ENCODE data around the gene EN1. TPM values are rescaled to one million over a fixed set of nuclear protein-coding genes. Genes with fewer than 3 reads are reported as not detected.

EN1 gene
- total RNA-seq (2021; ENCODE audit: unreplicated experiment) (0.26 TPM), Bru-seq, nascent RNA (percentile 13 among the genes with signal in this experiment), BruChase-seq, experiment 1, labeled RNA remaining after a 2-hour chase (percentile 25 among the genes with signal in this experiment), BruChase-seq, experiment 2, labeled RNA remaining after a 6-hour chase (not detected)
- 0.41 TPM for polyA plus RNA-seq (2012; ENCODE audit: insufficient read length)
- long read RNA-seq, partial matches to known transcripts: 0 of 1 reads
- long read RNA-seq, other reads (novel, unspliced or antisense): 0 of 1 reads

DNA sequence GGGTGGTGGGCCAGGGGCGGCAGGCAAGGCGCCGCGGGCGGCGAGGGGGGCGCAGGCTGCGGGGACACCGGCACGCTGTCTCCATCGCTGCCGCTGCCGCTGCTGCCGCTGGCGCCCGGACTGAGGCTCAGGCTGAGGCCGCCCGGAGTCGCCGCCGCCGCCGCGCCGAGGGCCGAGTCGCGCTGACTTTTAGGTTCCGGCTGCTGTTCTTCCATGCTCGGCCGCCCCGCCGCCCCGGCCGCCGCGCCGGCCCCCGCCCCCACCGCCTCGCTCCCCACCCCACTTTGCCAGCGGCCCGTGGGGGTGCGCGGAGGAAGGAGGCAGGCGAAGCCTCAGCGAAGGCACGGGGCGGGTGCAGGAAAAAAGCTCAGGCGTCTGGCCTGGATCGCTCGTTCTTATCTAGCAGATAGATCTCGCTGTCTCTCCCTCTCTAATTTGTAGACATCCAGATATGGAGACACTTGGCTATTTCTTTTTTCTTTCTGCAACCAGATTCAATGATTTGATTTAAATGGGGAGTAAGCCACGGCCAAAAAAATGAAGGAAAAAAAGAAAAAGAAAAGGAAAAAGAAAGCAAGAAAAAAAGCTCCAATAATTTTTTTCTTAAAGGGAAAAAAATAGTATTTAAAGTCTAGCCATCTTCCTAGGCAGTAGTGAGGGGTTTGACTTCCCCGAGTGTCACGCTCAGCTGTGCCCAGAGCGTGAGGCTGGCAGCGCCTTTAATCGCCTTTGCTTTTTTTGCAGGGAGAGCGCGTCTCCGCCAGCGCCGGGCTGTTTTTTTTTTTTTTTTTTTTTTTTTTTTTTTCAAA, at the start of gene EN1:
EN1 (minus strand) TSS at position 696 of the 809 bp plus-strand sequence; CDS start at position 215, 481 bp downstream.
- Histone ChIP-seq H3K36me3 (ENCODE audit: control insufficient read depth, insufficient read depth, low read length) (no peaks in the 10 kb centered on the region), H3K4me1 (ENCODE audit: control insufficient read depth, insufficient read depth, low read length) (no peaks in the 10 kb centered on the region; the same call in 1 of the 2 replicates), H3K27ac (ENCODE audit: low read length) (no peak within 1 kb of the TSS), H3K27me3 (ENCODE audit: control insufficient read depth, insufficient read depth, low read length) (peaks cover 7% of the 10 kb centered on the region; the same call in 1 of the 2 replicates), H3K9me3 (ENCODE audit: control insufficient read depth, insufficient read depth, low read depth, low read length) (no peaks in the 10 kb centered on the region), H3K4me3 (ENCODE audit: low read depth in 2 of 2, low read length in 2 of 2) (peak within 1 kb of the TSS; percentile 37 to 45)
- intact Hi-C loops (cut with micrococcal nuclease; ENCODE audit: unreplicated experiment) (no loop called here), in situ Hi-C loops (cut with HindIII; ENCODE audit: low pct_unique_long_range_greater_than_20kb, low sequenced_read_pairs) (no loop called here)
- DNase-seq (ENCODE audit: low read depth, low spot score) (no peak), ATAC-seq (peak; percentile 65)
- no TSS peak for BruUV-seq (replicated peaks)
- ChIA-PET CTCF (no interaction called here), POLR2A (no interaction called here)
- no peak for TF ChIP-seq SIN3A (IDR thresholded peaks at IDR 0.05; ENCODE audit: borderline replicate concordance, insufficient read depth, low read depth, low read length)
- TF ChIP-seq, protein P1, sequence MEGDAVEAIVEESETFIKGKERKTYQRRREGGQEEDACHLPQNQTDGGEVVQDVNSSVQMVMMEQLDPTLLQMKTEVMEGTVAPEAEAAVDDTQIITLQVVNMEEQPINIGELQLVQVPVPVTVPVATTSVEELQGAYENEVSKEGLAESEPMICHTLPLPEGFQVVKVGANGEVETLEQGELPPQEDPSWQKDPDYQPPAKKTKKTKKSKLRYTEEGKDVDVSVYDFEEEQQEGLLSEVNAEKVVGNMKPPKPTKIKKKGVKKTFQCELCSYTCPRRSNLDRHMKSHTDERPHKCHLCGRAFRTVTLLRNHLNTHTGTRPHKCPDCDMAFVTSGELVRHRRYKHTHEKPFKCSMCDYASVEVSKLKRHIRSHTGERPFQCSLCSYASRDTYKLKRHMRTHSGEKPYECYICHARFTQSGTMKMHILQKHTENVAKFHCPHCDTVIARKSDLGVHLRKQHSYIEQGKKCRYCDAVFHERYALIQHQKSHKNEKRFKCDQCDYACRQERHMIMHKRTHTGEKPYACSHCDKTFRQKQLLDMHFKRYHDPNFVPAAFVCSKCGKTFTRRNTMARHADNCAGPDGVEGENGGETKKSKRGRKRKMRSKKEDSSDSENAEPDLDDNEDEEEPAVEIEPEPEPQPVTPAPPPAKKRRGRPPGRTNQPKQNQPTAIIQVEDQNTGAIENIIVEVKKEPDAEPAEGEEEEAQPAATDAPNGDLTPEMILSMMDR (IDR thresholded peaks at IDR 0.05): no peak
- no peak for TF ChIP-seq POLR2AphosphoS5 (IDR thresholded peaks at IDR 0.05; ENCODE audit: low read depth, low read length)
- TF ChIP-seq, protein P2, sequence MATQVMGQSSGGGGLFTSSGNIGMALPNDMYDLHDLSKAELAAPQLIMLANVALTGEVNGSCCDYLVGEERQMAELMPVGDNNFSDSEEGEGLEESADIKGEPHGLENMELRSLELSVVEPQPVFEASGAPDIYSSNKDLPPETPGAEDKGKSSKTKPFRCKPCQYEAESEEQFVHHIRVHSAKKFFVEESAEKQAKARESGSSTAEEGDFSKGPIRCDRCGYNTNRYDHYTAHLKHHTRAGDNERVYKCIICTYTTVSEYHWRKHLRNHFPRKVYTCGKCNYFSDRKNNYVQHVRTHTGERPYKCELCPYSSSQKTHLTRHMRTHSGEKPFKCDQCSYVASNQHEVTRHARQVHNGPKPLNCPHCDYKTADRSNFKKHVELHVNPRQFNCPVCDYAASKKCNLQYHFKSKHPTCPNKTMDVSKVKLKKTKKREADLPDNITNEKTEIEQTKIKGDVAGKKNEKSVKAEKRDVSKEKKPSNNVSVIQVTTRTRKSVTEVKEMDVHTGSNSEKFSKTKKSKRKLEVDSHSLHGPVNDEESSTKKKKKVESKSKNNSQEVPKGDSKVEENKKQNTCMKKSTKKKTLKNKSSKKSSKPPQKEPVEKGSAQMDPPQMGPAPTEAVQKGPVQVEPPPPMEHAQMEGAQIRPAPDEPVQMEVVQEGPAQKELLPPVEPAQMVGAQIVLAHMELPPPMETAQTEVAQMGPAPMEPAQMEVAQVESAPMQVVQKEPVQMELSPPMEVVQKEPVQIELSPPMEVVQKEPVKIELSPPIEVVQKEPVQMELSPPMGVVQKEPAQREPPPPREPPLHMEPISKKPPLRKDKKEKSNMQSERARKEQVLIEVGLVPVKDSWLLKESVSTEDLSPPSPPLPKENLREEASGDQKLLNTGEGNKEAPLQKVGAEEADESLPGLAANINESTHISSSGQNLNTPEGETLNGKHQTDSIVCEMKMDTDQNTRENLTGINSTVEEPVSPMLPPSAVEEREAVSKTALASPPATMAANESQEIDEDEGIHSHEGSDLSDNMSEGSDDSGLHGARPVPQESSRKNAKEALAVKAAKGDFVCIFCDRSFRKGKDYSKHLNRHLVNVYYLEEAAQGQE (IDR thresholded peaks at IDR 0.05; ENCODE audit: insufficient read depth in 1 of 2, low read depth in 2 of 2, low read length in 1 of 2): no peak

DNA sequence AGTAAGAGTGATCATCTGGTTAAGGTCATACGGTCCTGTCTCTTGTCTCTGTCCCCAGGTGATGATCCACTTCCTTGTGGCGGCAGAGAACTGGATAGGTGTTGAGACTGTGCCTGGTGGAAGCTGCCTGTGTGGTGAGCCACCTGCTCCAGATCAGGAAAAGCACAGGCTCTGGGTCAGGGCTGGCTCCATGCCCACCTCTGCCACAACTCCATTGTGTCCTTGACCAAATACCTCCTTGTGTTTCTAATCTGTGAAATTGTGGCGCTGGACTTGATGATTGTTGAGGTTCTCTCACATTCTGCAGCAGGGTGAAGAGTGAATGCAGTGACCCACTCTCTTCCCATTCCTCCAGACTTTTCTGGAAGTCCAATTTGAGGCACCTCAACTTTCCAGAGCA, 45.7 kb upstream of the EN1 start:
- H3K27me3 ChIP-seq (ENCODE audit: control insufficient read depth, insufficient read depth, low read length): peaks cover 5% of the 10 kb centered on the region; the same call in 1 of the 2 replicates
- peaks cover 7% of the 10 kb centered on the region; the same call in 1 of the 2 replicates for H3K9me3 ChIP-seq (ENCODE audit: control insufficient read depth, insufficient read depth, low read depth, low read length)
- ATAC-seq (no peak), DNase-seq (ENCODE audit: low read depth, low spot score) (no peak)
- H3K4me3 ChIP-seq (ENCODE audit: low read depth in 2 of 2, low read length in 2 of 2): no peak overlapping the region
- intact Hi-C loops (cut with micrococcal nuclease; ENCODE audit: unreplicated experiment) (no loop called here), in situ Hi-C loops (cut with HindIII; ENCODE audit: low pct_unique_long_range_greater_than_20kb, low sequenced_read_pairs) (no loop called here)
- no peak overlapping the region for H3K27ac ChIP-seq (ENCODE audit: low read length)
- TF ChIP-seq TCF7L2 (IDR thresholded peaks at IDR 0.05; ENCODE audit: low read depth, low read length) (no peak), POLR2AphosphoS5 (IDR thresholded peaks at IDR 0.05; ENCODE audit: low read depth, low read length) (no peak), SIN3A (IDR thresholded peaks at IDR 0.05; ENCODE audit: borderline replicate concordance, insufficient read depth, low read depth, low read length) (no peak)
- TF ChIP-seq, protein P2 (IDR thresholded peaks at IDR 0.05; ENCODE audit: insufficient read depth in 1 of 2, low read depth in 2 of 2, low read length in 1 of 2): no peak
- TF ChIP-seq, protein P1 (IDR thresholded peaks at IDR 0.05): no peak
- ChIA-PET CTCF (no interaction called here), POLR2A (no interaction called here)
- H3K36me3 ChIP-seq (ENCODE audit: control insufficient read depth, insufficient read depth, low read length): no peaks in the 10 kb centered on the region
- H3K4me1 ChIP-seq (ENCODE audit: control insufficient read depth, insufficient read depth, low read length): no peaks in the 10 kb centered on the region
- no TSS peak for BruUV-seq (replicated peaks)

Measured in Panc1 (cell line).